Mesodermal cell (in vitro differentiated cells): Measurements from ENCODE around the gene MED12.
"Not testable (repeated sequence)": the region's sequence is repeated elsewhere in the genome, so short reads cannot be mapped to it uniquely, and the experiment has no call there.

ENCODE experiments used
- H3K27ac ChIP-seq: 2 replicates; pipeline ENCODE4 v1.7.0; 2013; ENCODE audit warnings: mild to moderate bottlenecking, low read depth, low read length, moderate library complexity; ENCODE audit not compliant: severe bottlenecking
- H3K36me3 ChIP-seq: 2 replicates; pipeline ENCODE4 v1.7.1; 2013; ENCODE audit warnings: mild to moderate bottlenecking, low read length, moderate library complexity; ENCODE audit not compliant: control insufficient read depth, insufficient read depth
- H3K4me1 ChIP-seq: one replicate; pipeline ENCODE4 v1.7.1; 2013; ENCODE audit warnings: mild to moderate bottlenecking, low read length; ENCODE audit not compliant: insufficient read depth, control insufficient read depth, poor library complexity, severe bottlenecking
- H3K4me3 ChIP-seq: 2 replicates; pipeline ENCODE4 v1.7.0; 2013; ENCODE audit warnings: low read length, control low read depth, mild to moderate bottlenecking; ENCODE audit not compliant: insufficient read depth, poor library complexity, severe bottlenecking; ENCODE audit errors: extremely low read depth
- H3K9me3 ChIP-seq: 2 replicates; pipeline ENCODE4 v1.7.1; 2013; ENCODE audit warnings: mild to moderate bottlenecking, low read length, moderate library complexity; ENCODE audit not compliant: control insufficient read depth
- WGBS, 2 experiments: methylation state at CpG; one replicate each; pipeline ENCODE4 v1.1.5; 2013; ENCODE audit warnings: missing lambda C conversion rate in 2 of 2; ENCODE audit not compliant: insufficient coverage in 2 of 2; 5-methylcytosine and 5-hydroxymethylcytosine counted together

The MED12 gene

GRCh38 chrX:71178908-71179307 lies 60.5 kb downstream of the MED12 start:
- WGBS, 2 experiments, result 0% methylated on average over 1 of the region's 4 CpGs; no CpG with 5 or more reads in 1 of the 2 experiments
- Histone ChIP-seq H3K36me3 (no peaks in the 10 kb centered on the region), H3K4me1 (peaks cover 17% of the 10 kb centered on the region), H3K27ac (no peak overlapping the region), H3K4me3 (no peak overlapping the region), H3K9me3 (no peaks in the 10 kb centered on the region)

DNA sequence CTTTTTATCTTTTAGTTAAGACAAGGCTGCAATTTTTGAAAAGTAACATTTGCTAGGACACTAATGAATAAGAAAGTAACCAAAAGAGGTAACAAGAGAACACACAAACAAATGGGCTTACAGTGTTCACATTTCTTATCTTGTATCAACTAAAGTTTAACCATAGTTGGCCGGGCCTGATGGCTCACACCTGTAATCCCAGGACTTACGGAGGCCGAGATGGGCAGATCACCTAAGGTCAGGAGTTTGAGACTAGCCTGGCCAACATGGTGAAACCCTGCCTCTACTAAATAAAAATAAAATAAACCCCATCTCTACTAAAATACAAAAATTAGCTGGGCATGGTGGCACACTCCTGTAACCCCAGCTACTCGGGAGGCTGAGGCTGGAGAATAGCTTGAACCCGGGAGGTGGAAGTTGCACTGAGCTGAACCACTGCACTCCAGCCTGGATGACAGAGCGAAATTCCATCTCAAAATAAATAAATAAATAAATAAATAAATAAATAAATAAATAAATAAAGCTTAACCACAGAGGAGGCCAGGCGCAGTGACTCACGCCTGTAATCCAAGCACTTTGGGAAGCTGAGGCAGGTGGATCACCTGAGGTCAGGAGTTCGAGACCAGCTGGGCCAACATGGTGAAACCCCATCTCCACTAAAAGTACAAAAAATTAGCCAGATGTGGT lies 62.3 kb downstream of the MED12 start:
- not testable (repeated sequence) for H3K27ac ChIP-seq, H3K9me3 ChIP-seq, H3K36me3 ChIP-seq, H3K4me3 ChIP-seq
- 62% methylated on average over 3 of the region's 9 CpGs; no CpG with 5 or more reads in 1 of the 2 experiments for WGBS, 2 experiments
- H3K4me1 ChIP-seq, result peaks cover 17% of the 10 kb centered on the region

DNA sequence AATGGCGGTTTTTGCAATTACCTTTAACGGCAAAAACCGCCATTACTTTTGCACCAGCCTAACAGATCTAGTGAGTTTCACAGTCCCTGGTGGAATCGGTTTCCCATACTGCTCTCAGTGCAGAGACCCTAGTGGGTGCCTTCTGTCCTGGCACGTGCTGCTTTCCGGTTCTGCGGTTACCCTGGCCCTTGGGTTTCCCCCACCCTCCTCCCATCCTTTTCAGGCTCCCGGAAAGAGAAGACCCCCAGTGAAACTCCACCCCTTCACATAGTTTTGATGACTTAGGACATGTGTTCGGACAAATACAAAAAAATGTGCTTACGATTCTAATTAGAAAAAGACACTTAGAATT lies 63.1 kb downstream of the MED12 start:
- WGBS, 2 experiments, result 50% methylated on average over 1 of the region's 10 CpGs; no CpG with 5 or more reads in 1 of the 2 experiments

GRCh38 chrX:71181910-71182799 lies 63.8 kb downstream of the MED12 start:
- Histone ChIP-seq H3K27ac (peak overlapping the region; percentile 95), H3K36me3 (no peaks in the 10 kb centered on the region), H3K4me1 (peaks cover 15% of the 10 kb centered on the region), H3K4me3 (peak overlapping the region; percentile 22), H3K9me3 (no peaks in the 10 kb centered on the region)
- WGBS, 2 experiments, result 0% methylated on average over 8 to 17 of the region's 42 CpGs

More for the DNA sequence above, 63.1 kb downstream of the MED12 start:
- Histone ChIP-seq H3K4me3 (peak overlapping the region; percentile 22), H3K9me3 (no peaks in the 10 kb centered on the region), H3K27ac (peak overlapping the region; percentile 76), H3K36me3 (no peaks in the 10 kb centered on the region), H3K4me1 (peaks cover 17% of the 10 kb centered on the region)

DNA sequence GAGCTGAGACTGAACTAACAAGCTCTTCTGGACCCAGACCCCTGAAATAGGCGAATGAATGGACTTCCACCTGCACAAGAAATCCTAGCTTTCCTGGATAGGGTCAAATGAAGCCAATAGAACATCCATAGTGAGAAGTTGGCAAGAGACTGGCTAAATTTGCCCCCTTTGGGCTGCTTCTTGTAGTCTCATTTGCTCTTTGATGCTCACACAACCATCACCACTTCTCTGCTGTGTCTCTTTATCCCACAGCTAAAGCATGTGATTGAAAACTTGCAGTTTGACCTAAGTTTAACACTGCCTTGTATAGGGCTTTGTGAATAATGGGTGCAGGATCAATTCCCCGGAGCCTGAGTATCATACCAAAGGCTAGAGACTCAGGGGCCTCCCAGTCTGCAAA lies 64.5 kb downstream of the MED12 start:
- Histone ChIP-seq H3K9me3 (no peaks in the 10 kb centered on the region), H3K27ac (peak overlapping the region; percentile 95), H3K36me3 (no peaks in the 10 kb centered on the region), H3K4me3 (no peak overlapping the region), H3K4me1 (peaks cover 8% of the 10 kb centered on the region)
- WGBS, 2 experiments, result no CpG with 5 or more reads among the region's 2 CpGs

GRCh38 chrX:71183341-71183740 lies 64.9 kb downstream of the MED12 start:
- peak overlapping the region; percentile 95 for H3K27ac ChIP-seq
- no peak overlapping the region for H3K4me3 ChIP-seq
- WGBS, 2 experiments, result 0 to 29% methylated on average over 1 to 2 of the region's 6 CpGs
- peaks cover 8% of the 10 kb centered on the region for H3K4me1 ChIP-seq
- H3K9me3 ChIP-seq, result no peaks in the 10 kb centered on the region
- no peaks in the 10 kb centered on the region for H3K36me3 ChIP-seq

GRCh38 chrX:71184092-71184491 lies 65.7 kb downstream of the MED12 start:
- no peaks in the 10 kb centered on the region for H3K36me3 ChIP-seq
- WGBS, 2 experiments, result 60 to 67% methylated on average over 1 of the region's 5 CpGs
- H3K27ac ChIP-seq, result peak overlapping the region; percentile 95
- no peak overlapping the region for H3K4me3 ChIP-seq
- H3K4me1 ChIP-seq, result peaks cover 8% of the 10 kb centered on the region
- no peaks in the 10 kb centered on the region for H3K9me3 ChIP-seq

DNA sequence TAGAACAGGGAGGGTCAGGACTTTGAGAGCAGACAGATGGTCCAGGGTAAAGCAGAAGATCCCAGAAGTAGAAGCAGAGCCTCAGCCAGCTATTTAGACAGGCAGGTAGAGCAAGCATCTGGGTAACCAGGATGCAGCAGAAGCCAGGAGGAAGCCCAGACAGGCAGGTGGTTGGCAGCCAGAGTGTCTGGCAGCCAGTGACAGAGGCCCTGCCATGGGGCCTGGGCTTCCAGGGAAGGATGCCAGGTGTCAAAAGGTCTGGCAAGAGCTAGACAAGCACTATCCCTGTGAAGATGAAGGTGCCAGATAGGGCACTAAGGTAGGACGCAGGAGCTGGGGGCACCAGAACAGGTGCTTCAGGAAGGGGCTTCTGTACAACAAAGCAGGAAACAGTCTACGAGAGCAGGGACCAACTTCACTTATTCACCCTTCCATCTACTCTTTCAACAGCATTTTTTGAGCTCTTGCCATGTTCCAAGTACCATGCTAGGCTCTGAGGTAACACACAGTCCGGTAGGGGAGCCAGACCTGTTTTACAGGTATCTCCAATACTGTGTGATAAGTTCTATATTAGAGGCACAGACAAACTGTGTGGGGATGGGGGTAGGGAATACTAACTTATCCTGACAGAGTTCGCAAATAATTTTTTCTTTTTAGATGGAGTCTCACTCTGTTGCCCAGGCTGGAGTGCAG lies 66.6 kb downstream of the MED12 start:
- Histone ChIP-seq H3K4me1 (peaks cover 8% of the 10 kb centered on the region), H3K9me3 (no peaks in the 10 kb centered on the region)

GRCh38 chrX:71191248-71191647 lies 72.9 kb downstream of the MED12 start:
- Histone ChIP-seq H3K36me3 (no peaks in the 10 kb centered on the region), H3K9me3 (no peaks in the 10 kb centered on the region), H3K4me1 (no peaks in the 10 kb centered on the region), H3K27ac (no peak overlapping the region), H3K4me3 (no peak overlapping the region)

More for the DNA sequence above, 66.6 kb downstream of the MED12 start:
- Histone ChIP-seq H3K36me3 (no peaks in the 10 kb centered on the region), H3K4me3 (no peak overlapping the region), H3K27ac (no peak overlapping the region)
- WGBS, 2 experiments, result 83 to 100% methylated on average over 1 to 2 of the region's 4 CpGs
